Omental fat pad (tissue), 4 donors: Measurements from ENCODE around the gene GAR1. TPM values are rescaled to one million over a fixed set of nuclear protein-coding genes. Genes with fewer than 3 reads are reported as not detected.

Source experiments
- ATAC-seq: fragments of 150-250 bp; one replicate; pipeline ENCODE4 v1.9.1; 2016; ENCODE audit warnings: mild to moderate bottlenecking, moderate library complexity; ENCODE audit not compliant: low FRiP score
- DNase-seq: peaks from one replicate; pipeline ENCODE4 v3.0.0-alpha.2; 2019; ENCODE audit warnings: low spot score
- total RNA-seq, 4 donors: library from RNA; depleted of rRNA; stranded (reverse); fragments of >200 nt; gene quantifications; one replicate each; pipeline ENCODE4 v1.1.0, GENCODE V29; 2016
- TF ChIP-seq, protein P1 (sequence below), 3 donors: fragments of 450-650 bp; IDR thresholded peaks; one replicate each; pipeline ENCODE4 v1.5.1; 2016 to 2017; ENCODE audit warnings: antibody characterized with exemption in 3 of 3, mild to moderate bottlenecking in 3 of 3, moderate library complexity in 2 of 3

Gene GAR1
- total RNA-seq, 4 donors from 2014 or later = 3.2 to 14.3 (median 7.4) TPM

DNA sequence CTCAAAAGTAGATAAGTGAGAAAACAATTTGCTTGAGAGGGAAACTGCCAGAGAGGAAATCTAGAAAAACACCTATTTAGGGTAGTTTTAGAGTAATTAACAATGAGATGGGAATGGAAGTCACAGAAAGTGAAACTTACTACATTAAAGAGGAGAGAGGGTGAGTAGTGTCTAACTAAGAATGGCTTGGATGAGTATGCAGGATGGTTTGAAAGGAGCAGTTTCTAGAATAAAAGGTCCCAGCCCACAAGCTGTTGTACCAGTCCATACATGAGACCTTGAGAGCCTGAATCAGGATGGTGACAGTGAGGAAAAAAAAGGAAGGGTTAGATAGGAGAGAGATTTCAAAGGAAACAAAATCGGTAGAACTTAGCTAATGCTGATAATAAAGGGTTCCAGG is 1.3 kb downstream of the GAR1 start:
- no peak for DNase-seq
- TF ChIP-seq, protein P1, sequence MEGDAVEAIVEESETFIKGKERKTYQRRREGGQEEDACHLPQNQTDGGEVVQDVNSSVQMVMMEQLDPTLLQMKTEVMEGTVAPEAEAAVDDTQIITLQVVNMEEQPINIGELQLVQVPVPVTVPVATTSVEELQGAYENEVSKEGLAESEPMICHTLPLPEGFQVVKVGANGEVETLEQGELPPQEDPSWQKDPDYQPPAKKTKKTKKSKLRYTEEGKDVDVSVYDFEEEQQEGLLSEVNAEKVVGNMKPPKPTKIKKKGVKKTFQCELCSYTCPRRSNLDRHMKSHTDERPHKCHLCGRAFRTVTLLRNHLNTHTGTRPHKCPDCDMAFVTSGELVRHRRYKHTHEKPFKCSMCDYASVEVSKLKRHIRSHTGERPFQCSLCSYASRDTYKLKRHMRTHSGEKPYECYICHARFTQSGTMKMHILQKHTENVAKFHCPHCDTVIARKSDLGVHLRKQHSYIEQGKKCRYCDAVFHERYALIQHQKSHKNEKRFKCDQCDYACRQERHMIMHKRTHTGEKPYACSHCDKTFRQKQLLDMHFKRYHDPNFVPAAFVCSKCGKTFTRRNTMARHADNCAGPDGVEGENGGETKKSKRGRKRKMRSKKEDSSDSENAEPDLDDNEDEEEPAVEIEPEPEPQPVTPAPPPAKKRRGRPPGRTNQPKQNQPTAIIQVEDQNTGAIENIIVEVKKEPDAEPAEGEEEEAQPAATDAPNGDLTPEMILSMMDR (IDR thresholded peaks at IDR 0.05) = no peak
- no peak for ATAC-seq

DNA sequence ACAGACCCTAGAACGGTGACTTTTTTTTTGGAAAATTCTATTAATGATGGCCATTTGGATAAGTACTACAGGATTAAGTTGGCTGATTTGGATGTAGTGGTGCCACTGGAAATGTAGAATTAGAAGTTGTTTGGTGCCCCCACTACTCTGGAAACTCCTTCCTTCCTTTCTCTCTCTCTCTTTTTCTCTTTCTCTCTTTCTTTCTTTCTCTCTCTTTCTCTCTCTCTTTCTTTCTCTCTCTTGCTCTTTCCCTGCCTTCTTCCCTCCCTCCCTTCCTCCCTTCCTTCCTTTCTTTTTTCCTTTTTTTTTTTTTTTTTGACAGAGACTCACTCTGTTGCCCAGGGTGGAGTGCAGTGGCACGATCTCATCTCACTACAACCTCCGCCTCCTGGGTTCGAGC is 2.7 kb downstream of the GAR1 start:
- TF ChIP-seq, protein P1 (IDR thresholded peaks at IDR 0.05) = no peak
- no peak for ATAC-seq
- DNase-seq = no peak

- DNase-seq = no peak
- TF ChIP-seq, protein P1 (IDR thresholded peaks at IDR 0.05) = no peak
- no peak for ATAC-seq
Observed at GRCh38 chr4:109820563-109820962, 5.0 kb downstream of the GAR1 start.

GRCh38 chr4:109821185-109821584 is 5.6 kb downstream of the GAR1 start:
- no peak for DNase-seq
- no peak for ATAC-seq
- TF ChIP-seq, protein P1 (IDR thresholded peaks at IDR 0.05) = no peak

GRCh38 chr4:109826719-109827118 is 11.2 kb downstream of the GAR1 start:
- TF ChIP-seq, protein P1 (IDR thresholded peaks at IDR 0.05) = no peak
- no peak for ATAC-seq
- DNase-seq = no peak

GRCh38 chr4:109827672-109828071 is 12.1 kb downstream of the GAR1 start, which contains the start of gene RRH:
RRH (plus strand) TSS chr4:109827972; CDS start chr4:109828028, 56 bp downstream.
- no peak for DNase-seq
- no peak for ATAC-seq
- TF ChIP-seq, protein P1 (IDR thresholded peaks at IDR 0.05) = no peak

DNA sequence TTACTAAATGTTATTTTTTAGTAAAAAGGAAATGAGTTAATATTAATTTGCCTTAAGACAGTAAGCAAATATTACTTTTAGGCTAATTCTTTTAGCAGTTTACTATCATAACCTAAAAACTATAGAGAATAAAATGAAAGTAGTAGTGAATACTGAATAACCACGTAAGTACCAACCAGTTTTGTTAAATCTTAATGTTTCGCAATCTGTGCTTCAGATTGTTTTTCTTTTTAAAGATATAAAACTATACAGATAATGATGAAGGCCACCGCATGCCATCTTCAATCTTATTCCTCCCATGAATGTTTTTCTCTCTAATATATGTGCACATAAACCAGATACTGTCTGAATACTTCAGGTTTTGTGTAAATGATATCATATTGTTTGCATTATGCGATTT is 18.2 kb downstream of the GAR1 start:
- ATAC-seq (no peak), DNase-seq (no peak)
- TF ChIP-seq, protein P1 (IDR thresholded peaks at IDR 0.05) = no peak
